NCI-H146 treated with DMSO at 0.1 percent for 48 hours (cell line): Measurements from ENCODE around the gene CDC27.
"Not testable (repeated sequence)": the region's sequence is repeated elsewhere in the genome, so short reads cannot be mapped to it uniquely, and the experiment has no call there.

Experiments
- DNase-seq: peaks from one replicate; lab custom pipeline; 2025; ENCODE audit not compliant: unreplicated experiment; lab: John Stamatoyannopoulos, UW

The CDC27 gene

DNA sequence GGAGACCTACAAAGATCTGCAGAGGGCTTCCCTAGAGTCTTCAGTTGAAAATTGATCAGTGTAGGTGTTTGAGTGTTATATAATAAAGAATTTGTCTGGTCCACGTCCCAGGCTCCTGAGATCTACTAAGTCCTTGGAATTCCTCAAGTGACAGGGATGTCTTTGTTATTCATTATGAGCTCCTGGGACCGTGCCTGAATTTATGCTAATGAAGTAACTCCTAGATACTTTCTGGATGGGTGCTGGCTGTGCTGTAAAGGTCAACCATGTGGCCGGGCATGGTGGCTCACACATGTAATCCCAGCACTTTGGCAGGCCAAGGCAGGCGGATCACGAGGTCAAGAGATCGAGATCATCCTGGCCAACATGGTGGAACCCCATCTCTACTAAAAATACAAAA is 43.7 kb downstream of the CDC27 start:
- DNase-seq: no peak

DNA sequence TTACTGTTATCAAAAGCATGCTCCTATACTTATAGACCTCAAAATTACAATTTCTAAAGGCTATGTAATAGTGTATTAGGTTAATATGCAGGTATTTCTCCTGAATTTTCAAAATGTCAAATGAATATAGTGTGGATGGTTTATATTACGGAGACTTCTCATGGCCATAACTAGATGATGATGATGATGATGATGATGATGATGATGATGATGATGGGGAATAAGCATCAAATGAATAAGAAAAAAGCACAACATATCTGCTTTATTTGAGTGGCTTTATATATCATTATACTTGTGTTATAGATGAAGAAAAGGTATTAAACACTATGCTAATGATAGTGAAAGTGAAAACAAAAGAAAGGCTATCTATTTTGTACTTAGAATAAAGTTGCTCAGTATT is 53.9 kb downstream of the CDC27 start:
- DNase-seq: no peak

DNA sequence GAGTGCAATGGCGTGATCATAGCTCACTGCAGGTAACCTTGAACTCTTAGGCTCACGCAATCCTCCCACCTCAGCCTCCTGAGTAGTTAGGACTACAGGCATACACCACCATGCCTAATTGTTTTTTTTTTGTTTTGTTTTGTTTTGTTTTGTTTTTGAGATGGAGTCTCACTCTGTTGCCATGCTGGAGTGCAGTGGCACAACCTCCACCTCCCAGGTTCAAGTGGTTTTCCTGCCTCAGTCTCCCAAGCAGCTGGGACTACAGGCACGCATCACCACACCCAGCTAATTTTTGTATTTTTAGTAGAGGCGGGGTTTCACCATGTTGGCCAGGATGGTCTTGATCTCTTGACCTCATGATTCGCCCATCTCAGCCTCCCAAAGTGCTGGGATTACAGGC is 54.7 kb downstream of the CDC27 start:
- DNase-seq: not testable (repeated sequence)

DNA sequence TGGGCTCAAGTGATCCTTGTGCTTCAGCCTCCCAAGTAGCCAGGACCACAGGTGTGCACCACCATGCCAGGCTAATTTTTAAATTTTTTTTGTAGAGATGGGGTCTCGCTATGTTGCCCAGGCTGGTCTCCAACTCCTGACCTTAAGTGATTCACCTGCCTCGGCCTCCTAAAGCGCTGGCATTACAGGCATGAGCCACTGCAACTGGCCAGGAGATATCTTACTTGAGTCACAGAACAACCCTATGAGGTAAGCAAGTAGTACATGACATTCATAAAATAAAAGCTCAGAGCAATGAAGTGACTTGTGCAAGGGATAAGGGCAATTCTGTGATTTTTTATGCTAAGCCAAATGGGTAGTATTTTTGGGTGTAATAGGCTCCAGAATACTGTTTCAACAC is 57.3 kb downstream of the CDC27 start:
- DNase-seq: no peak

DNA sequence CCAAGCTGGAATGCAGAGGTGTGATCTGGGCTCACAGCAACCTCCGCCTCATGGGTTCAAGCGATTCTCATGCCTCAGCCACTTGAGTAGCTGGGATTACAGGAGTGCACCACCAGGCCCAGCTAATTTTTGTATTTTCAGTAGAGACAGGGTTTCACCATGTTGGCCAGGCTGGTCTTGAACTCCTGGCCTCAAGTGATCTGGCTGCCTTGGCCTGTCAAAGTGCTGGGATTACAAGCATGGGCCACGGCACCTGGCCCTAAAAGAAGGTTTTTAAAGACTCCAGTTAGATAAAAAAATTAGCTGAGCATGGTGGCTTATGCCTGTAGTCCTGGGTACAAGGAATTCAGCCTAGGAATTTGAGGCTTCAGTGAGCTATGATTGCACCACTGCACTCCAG is 62.3 kb downstream of the CDC27 start:
- not testable (repeated sequence) for DNase-seq

DNA sequence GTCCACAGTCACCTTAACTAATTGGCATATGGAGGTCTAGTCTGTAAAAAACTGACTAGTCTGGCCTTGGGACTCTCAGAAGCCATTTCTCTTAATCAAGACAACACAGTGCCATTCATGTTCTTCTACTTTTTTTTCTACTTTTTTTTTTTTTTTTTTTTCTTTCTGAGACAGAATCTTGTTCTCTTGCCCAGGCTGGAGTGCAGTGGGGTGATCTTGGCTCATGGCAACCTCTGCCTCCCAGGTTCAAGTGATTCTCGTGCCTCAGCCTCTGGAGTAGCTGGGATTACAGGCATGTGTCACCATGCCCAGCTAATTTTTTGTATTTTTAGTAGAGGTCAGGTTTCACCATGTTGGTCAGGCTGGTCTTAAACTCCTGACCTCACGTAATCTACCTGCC is 65.8 kb downstream of the CDC27 start:
- DNase-seq: not testable (repeated sequence)

DNA sequence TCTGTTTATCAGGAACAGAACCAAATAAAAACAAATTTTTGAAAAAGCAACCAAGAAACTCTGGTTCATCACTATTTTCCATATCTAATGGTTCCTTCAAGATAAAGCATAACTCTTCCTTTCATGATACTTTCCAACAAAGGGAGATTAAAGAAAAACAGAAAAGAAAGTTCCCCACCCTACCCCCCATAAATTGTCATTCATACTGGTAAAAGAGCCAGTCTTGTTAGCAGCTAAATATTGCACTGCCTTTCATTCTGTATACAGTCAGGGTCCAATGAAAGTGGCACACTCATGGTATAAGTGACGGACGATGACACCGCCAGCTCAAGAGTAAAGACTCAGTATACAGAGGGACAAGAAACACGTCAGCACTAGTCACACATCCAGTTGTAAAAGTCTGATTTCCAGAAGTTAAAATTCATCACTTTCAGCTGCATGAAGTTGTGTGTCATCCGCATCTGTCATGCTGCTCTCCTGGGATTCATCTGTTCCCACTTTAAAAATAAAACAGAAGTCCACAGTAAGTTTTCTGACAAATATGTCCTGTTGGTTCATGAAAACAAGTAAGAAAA is 68.5 kb downstream of the CDC27 start:
- no peak for DNase-seq

DNA sequence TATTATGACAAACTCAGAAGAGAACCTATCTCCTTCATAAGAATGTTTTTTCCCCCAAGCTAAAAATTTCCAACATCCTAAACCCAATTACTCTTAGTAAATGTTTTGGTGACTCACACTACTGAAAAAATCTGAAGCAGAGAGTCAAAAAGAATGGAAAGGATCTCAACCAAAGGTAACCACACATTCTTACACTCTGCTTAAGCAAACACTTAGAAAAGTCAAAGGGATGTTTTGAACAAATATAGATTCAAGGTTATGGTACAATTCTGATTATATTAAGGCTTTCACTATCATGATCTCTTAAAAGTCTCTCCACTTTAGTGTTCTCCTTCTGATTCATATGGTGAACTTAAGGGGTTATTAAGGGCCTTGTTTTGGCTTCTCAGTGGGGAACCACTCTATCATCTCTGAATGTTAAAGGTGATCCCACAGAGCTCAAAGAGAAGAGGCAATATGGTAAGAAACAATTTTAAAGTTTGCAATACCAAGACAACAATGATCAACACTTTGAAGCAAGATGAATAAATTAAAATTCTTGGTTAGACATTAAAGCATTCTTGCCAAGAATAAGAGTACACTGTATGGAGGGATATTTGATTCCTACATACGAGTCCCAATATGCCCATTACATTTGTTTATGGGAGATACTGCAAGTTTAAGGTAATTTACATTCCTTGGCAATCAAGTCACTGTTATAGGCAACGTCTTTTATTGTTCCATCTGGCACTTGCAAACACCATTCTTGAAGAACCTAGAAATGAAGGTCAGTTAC is 69.2 kb downstream of the CDC27 start:
- DNase-seq: no peak

DNA sequence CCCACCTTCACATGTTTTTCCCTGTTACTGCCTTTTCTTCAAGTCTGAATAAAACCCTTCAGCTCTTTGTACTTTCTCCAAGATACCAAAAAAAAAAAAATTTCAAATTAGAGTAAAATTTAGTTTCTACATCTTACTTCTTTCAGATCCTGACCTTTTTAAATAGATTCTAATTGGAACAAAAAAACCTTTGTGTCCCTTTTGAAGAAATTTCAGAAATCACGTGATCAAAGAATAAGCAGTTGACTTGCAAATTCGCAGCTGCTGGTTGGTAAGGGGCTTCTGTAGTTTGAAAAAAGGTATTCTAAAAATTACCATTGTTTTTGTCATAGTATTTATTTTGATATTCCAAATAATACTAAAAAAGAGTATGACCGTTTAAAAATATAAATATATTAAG is 71.7 kb downstream of the CDC27 start:
- no peak for DNase-seq

DNA sequence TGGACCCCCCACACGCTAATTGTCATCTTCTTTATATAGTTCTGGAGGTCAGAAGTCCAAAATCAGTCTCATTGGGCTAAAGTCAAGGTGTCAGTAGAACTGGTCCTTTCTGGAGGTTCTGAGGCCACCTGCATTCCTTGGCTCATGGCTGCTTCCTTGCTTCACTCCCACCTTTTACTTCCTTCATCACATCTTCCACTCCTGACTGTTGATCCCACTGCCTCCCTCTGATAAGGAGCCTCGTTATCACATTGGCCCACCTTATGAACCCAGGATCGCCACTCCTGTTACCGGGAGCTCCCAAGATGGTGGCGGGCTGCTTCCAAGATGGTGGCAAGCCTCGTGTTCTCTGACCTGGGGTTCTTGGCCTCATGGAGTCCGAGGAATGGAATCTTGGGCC is 83.0 kb downstream of the CDC27 start:
- DNase-seq: no peak

DNA sequence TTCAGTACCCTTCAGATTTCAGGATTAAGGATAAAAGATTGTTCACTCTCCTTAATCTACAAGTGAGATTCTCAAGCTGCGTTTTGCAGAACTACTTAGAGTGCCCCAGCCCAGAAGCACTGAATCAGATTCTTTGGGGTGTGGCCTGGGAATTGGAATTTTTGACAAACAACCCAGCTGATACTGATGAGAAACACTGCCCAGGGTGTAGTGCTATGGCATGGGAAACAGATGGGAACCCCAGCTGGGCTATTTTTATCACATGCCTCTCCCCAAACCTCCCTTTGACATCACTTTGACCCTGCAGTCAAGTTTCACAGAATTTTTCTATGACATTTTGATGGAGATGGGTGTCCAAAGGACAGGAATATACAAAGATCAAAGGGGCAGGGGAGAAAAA is 83.8 kb downstream of the CDC27 start:
- not testable (repeated sequence) for DNase-seq

DNA sequence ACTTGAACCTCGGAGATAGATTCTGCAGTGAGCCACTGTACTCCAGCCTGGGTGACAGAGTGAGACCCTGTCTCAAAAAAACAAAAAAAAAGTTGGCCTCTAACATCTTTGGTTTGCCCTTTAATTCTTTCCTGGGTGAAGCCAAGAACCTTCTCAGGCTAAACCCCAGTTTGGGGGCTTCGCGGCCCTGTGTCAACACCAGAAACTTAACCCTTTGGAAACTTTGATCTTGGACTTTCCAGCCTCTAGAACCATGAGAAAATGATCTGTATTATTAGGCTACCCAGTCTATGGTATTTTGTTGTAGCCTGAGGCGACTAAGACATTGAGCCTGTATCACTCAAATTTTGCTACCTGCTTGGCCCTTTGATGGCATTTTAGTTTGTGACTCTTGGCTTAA is 86.2 kb downstream of the CDC27 start:
- no peak for DNase-seq

DNA sequence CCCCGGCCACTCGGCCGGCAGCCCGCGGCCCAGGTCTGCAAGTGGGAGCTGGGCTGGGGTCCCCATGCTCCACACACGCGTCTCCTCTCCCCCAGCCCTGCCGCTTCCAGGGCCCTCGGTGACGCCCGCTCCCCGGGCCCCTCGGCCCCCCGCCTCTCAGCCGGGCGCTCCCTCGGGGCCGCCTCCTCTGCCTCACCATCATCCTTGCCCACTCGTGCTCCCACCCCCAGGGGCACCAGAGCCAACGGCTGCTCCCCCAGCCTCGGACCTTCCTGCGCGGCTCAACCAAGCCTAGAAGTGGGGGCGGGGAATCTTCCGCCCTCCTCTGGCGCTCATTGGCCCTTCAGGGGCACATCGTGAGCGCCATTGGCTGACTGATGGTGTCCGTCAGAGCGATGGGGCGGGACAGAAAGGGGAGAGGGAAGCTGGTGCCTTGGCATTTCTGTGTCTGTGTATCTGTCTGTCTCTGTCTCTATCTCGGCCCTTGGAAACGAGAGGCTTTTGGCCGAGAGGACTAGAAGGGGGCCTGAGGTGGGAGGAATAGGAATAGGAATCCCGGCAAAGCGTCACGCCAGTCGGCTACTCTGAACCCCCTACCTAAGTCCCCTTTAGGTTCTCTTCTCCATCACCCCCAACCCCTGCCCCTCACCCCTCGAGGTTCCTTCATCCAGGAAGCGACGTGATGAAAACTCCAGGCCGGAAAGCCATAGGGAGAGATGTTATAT is 88.9 kb downstream of the CDC27 start:
- peak; percentile 89 for DNase-seq

DNA sequence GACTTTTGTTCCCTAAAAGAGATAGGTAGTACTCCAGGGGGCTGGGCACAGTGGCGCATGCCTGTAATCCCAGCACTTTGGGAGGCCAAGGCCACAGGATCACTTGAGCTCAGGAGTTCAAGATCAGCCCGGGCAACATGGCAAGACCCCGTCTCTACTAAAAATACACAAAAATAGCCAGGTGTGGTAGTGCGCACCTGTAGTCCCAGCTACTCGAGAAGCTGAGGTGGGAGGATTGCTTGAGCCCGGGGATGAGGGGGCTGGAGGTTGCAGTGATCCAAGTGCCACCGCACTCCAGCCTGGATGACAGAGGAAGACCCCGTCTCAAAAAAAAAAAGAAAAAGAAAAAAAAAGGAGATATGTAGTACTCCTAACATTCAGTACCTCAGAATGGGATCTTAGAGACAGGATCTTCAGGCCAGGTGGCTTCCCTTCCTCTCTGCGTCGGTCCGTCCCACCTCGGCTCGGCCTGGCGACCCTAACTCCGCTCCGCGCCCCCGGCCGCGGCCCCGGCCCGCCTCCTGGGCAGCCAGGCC is 89.6 kb downstream of the CDC27 start:
- no peak for DNase-seq

DNA sequence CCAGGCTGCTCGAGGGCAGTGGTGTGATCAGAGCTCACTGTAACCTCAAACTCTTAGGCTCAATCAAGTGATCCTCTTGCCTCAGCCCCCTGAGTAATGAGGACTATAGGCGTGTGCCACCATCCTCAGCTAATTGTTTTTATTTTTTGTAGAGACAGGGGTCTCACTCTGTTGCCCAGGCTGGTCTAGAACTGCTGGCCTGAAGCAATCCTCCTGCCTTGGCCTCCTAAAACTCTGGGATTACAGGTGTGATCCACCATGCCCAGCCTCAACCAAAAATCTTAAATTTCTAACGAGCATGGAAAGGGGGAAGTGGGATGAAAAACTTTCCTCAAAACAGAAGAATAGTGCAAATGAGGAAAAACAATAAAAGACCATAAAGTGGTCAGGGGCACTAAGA is 92.8 kb downstream of the CDC27 start:
- no peak for DNase-seq

DNA sequence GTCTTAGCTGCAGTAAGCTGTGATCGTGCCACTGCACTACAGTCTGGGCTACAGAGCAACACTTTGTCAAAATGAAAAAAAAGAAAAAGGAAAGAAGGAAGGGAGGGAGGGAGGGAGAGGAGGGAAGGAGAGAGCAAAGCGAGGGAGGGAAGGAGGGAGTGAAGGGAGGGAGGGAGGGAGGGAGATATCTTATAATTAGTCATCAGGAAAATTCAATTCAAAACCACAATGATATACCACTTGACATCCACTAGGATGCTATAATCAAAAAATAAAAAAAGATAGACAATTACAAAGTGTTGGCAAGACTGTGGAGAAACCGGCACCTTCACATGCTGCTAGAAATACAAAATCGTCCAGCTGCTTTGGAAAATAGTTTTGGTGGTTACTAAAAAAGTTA is 93.8 kb downstream of the CDC27 start:
- DNase-seq: no peak

DNA sequence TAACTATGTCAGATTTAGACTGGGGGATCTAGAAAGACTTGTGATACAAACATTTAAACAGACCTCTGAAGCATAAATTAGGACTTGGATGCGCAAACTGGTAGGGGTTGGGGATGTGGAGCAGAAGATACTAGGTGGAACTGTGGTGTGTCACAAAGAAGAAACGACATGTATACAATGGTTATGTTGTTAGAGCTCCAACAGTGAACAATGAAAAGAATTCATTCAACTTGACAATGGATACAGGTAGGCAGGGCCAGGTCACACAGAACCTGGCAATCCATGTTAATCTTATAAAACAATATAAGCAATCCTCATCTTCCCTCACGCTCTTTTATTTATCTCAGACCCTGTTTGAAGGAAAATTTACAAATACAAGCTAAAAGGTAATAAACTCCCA is 102.0 kb downstream of the CDC27 start:
- DNase-seq: no peak

DNA sequence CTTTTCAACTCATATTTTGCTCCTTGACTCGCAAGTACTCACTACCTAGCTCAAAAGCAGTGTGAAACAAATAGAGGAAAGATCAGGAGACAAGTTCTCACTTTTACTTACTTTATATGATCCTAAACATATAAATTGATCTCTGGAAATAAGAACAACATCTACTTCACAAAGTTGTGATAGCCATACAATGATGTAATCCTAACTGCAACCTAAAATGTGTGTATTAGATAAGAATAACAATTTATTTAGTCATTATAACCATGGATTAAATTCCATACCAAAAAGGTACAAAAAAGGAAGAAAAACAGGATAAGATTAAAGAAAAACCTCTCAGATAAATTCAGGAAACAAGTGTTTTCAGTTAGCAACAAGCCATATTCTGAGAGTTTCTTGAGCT is 103.4 kb downstream of the CDC27 start:
- DNase-seq: no peak

DNA sequence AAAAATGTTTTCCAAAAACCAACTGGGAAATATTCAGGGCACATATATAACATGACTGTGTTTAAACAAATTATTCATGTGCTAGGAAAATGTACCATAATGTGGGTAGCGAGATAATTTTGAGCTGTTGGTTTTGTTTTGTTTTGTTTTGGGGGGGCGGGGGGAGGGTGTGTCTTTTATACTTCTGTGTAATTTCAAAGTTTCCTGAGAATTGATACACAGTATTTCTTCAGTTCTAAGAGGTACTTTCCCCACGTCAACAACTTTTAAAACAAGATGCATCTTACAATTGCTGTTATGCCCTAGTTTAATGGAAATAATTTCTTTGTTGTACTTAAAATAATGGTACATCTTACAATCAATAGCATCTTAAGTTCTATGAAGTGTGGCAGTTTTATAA is 110.3 kb downstream of the CDC27 start:
- DNase-seq: no peak

DNA sequence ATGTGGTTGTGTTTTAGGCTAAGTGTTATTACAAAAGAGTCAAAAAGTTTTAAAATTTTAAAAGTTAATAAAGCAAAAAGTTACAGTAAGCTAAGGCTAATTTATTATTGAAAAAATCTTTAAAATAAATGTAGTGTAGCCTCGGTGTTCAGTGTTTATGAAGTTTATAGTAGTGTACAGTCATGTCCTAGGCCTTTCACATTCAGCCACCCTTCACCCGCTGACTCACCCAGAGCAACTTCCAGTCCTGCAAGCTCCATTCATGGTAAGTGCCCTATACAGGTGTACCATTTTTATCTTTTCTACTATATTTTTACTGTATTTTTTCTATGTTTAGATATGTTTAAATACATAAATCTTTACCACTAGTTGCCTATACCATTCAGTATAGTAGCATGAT is 111.5 kb downstream of the CDC27 start:
- DNase-seq: no peak

DNA sequence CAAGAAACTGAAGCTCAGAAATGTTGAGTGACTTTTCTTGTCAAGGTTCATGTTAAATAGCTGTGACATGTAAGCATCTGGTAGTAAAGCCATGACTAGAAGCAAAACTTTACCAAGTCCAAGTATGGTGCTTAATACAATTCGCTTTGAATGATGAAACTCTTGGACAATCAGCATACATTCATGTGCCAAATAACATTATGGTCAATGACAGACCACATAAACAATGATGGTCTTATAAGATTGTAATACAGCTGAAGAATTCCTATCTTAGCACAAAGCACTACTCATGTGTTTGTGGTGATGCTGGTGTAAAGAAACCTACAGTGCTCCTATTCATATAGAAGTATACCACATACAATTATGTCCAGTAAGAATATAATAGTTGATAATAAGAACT is 112.9 kb downstream of the CDC27 start:
- no peak for DNase-seq

DNA sequence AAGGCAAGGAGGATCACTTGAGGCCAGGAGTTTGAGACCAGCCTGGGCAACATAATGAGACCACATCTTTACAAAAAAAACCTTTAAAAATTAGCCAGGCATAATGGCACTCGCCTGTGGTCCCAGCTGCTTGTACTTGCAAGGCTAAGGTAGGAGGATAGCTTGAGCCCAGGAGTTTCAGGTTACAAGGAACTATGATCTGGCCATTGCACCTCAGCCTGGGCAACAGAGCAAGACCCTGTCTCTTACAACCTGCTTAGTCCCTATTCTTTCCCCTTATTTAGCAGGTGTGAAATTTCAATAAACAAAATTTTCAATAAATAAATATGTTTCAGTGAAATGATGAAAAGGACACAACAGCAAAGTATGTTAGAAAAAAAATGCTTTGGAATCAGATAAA is 114.7 kb downstream of the CDC27 start:
- DNase-seq: not testable (repeated sequence)
